IMR-90 (cell line): Measurements from ENCODE around the gene TIMM23B. TPM values are rescaled to one million over a fixed set of nuclear protein-coding genes. Genes with fewer than 3 reads are reported as not detected.
"Not testable (repeated sequence)": the region's sequence is repeated elsewhere in the genome, so short reads cannot be mapped to it uniquely, and the experiment has no call there.

Experiments used
- ATAC-seq: fragments of 200-7000 bp; cut with Tn5 transposase; 2 replicates; pipeline ENCODE4 v1.9.1; 2020; ENCODE audit warnings: low read depth, mild to moderate bottlenecking, moderate library complexity
- BruUV-seq: library from RNA; stranded (reverse); fragments of 400-500 nt; replicated peaks from 2 replicates; lab custom pipeline; 2021; lab: Mats Ljungman, UMichigan
- CTCF ChIA-PET: fragments of 300-600 bp; formaldehyde crosslinking; extraction: SDS; loops from one replicate; lab custom pipeline; 2021; ENCODE audit warnings: antibody characterized with exemption; lab: Yijun Ruan, JAX
- POLR2A ChIA-PET: fragments of 300-600 bp; sonication (Branson Sonifier 250); formaldehyde crosslinking; loops from one replicate; lab custom pipeline; 2022; ENCODE audit warnings: antibody characterized with exemption; ENCODE audit not compliant: unreplicated experiment; lab: Charles Lee
- DNase-seq: peaks from one replicate; pipeline ENCODE4 v3.0.0; 2013
- H2AFZ ChIP-seq: replicated peaks from 2 replicates; pipeline ENCODE3; 2013; ENCODE audit warnings: low read length, mild to moderate bottlenecking; ENCODE audit not compliant: poor library complexity
- H2AK5ac ChIP-seq: 2 replicates; pipeline ENCODE4 v1.6.1; 2013; ENCODE audit warnings: low read depth, low read length, inconsistent platforms
- H2AK9ac ChIP-seq: replicated peaks from 2 replicates; pipeline ENCODE3; 2013; ENCODE audit warnings: mild to moderate bottlenecking, low read depth, low read length, moderate library complexity; ENCODE audit not compliant: poor library complexity
- H2BK120ac ChIP-seq: 2 replicates; pipeline ENCODE4 v1.6.1; 2013; ENCODE audit warnings: low read depth, low read length, inconsistent platforms
- H2BK15ac ChIP-seq: 3 replicates; pipeline ENCODE4 v1.6.1; 2013; ENCODE audit warnings: low read depth, low read length, inconsistent platforms
- H2BK20ac ChIP-seq: 2 replicates; pipeline ENCODE4 v1.6.1; 2013; ENCODE audit warnings: low read depth, mild to moderate bottlenecking, inconsistent platforms, low read length, moderate library complexity
- H2BK5ac ChIP-seq: 2 replicates; pipeline ENCODE4 v1.6.1; 2013; ENCODE audit warnings: mild to moderate bottlenecking, low read depth, low read length, inconsistent platforms; ENCODE audit not compliant: poor library complexity, severe bottlenecking
- H3K14ac ChIP-seq: replicated peaks from 2 replicates; pipeline ENCODE4 v1.6.1; 2013; ENCODE audit warnings: low read depth, low read length, inconsistent platforms
- H3K18ac ChIP-seq: 2 replicates; pipeline ENCODE4 v1.6.1; 2013; ENCODE audit warnings: low read depth, low read length, control low read depth
- H3K23ac ChIP-seq: 2 replicates; pipeline ENCODE4 v1.6.1; 2013; ENCODE audit warnings: low read depth, low read length, inconsistent platforms
- H3K27ac ChIP-seq: 2 replicates; pipeline ENCODE4 v1.5.1; 2013; ENCODE audit warnings: mild to moderate bottlenecking, control low read depth, low read length; ENCODE audit not compliant: insufficient read depth
- H3K27me3 ChIP-seq: 2 replicates; pipeline ENCODE4 v1.6.1; 2013; ENCODE audit warnings: low read length; ENCODE audit not compliant: control insufficient read depth, insufficient read depth
- H3K36me3 ChIP-seq: 2 replicates; pipeline ENCODE4 v1.6.1; 2013; ENCODE audit warnings: low read length, mixed read lengths; ENCODE audit not compliant: control insufficient read depth, insufficient read depth
- H3K4ac ChIP-seq: 2 replicates; pipeline ENCODE4 v1.6.1; 2013; ENCODE audit warnings: low read depth, low read length, inconsistent platforms
- H3K4me1 ChIP-seq: 2 replicates; pipeline ENCODE4 v1.6.1; 2013; ENCODE audit warnings: low read length, mixed read lengths; ENCODE audit not compliant: control insufficient read depth, insufficient read depth
- H3K4me2 ChIP-seq: 2 replicates; pipeline ENCODE4 v1.6.1; 2013; ENCODE audit warnings: low read depth, mild to moderate bottlenecking, control low read depth, low read length, moderate library complexity
- H3K4me3 ChIP-seq: 2 replicates; pipeline ENCODE4 v1.5.1; 2013; ENCODE audit warnings: low read depth, mild to moderate bottlenecking, control low read depth, low read length, moderate library complexity; ENCODE audit not compliant: insufficient read depth
- H3K56ac ChIP-seq: 2 replicates; pipeline ENCODE4 v1.6.1; 2013; ENCODE audit warnings: low read length, inconsistent platforms; ENCODE audit not compliant: insufficient read depth; ENCODE audit errors: extremely low read depth
- H3K79me1 ChIP-seq, 2 experiments: 2 replicates each; pipeline ENCODE4 v1.6.1; 2013; ENCODE audit warnings: low read length in 2 of 2, inconsistent platforms in 1 of 2, low read depth in 1 of 2
- H3K9ac ChIP-seq: 2 replicates; pipeline ENCODE4 v1.6.1; 2013; ENCODE audit warnings: low read depth, low read length, control low read depth
- H3K9me1 ChIP-seq: 2 replicates; pipeline ENCODE4 v1.6.1; 2013; ENCODE audit warnings: low read length, inconsistent platforms; ENCODE audit not compliant: insufficient read depth
- H3K9me3 ChIP-seq: 2 replicates; pipeline ENCODE4 v1.6.1; 2013; ENCODE audit warnings: low read length; ENCODE audit not compliant: control insufficient read depth, insufficient read depth
- H4K20me1 ChIP-seq: 2 replicates; pipeline ENCODE4 v1.6.1; 2013; ENCODE audit warnings: low read length, inconsistent platforms; ENCODE audit not compliant: insufficient read depth
- H4K5ac ChIP-seq: 2 replicates; pipeline ENCODE4 v1.6.1; 2013; ENCODE audit warnings: mild to moderate bottlenecking, low read depth, low read length, control low read depth
- H4K8ac ChIP-seq, 2 experiments: 2 replicates each; pipeline ENCODE4 v1.6.1; 2013; ENCODE audit warnings: low read depth in 2 of 2, low read length in 2 of 2, control low read depth in 1 of 2, inconsistent platforms in 1 of 2
- H4K91ac ChIP-seq: 2 replicates; pipeline ENCODE4 v1.6.1; 2013; ENCODE audit warnings: low read depth, low read length, inconsistent platforms; ENCODE audit not compliant: insufficient read depth
- WGBS, 2 experiments: methylation state at CpG; one replicate each; pipeline versions ENCODE4 v1.1.5 to v1.1.7; 2013; ENCODE audit warnings: missing lambda C conversion rate in 2 of 2; ENCODE audit not compliant: insufficient read length in 1 of 2; ENCODE audit errors: extremely low coverage in 2 of 2; 5-methylcytosine and 5-hydroxymethylcytosine counted together
- dilution Hi-C: fragments of 300-500 bp; cut with HindIII; formaldehyde crosslinking; loops from one replicate; pipeline ENCODE4 v1.14.3; 2018; ENCODE audit warnings: low sequenced_read_pairs; ENCODE audit not compliant: unreplicated experiment
- in situ Hi-C: fragments of 300-500 bp; cut with MboI; formaldehyde crosslinking; loops from 3 replicates; pipeline ENCODE4 v1.14.3; 2019; ENCODE audit warnings: low sequenced_read_pairs, inconsistent platforms, mixed read lengths
- intact Hi-C: fragments of 100-400 bp; cut with micrococcal nuclease; formaldehyde crosslinking; loops from 2 replicates; pipeline ENCODE4 v1.10.0; 2022
- polyA plus RNA-seq, 3 experiments: library from polyadenylated mRNA; depleted of rRNA; stranded (reverse); fragments of >200 nt; gene quantifications; 2 replicates each; pipeline ENCODE4 v1.2.3, GENCODE V29; 2012; ENCODE audit warnings: low replicate concordance in 1 of 3
- total RNA-seq: library from RNA; depleted of rRNA; stranded (reverse); fragments of >200 nt; gene quantifications from 2 replicates; pipeline ENCODE4 v1.2.3, GENCODE V29; 2012

The TIMM23B gene
- total and polyA plus RNA-seq, 2 of the 4 experiments (the other 2 are of a cell fraction) = 13.8 to 14.2 TPM

- DNase-seq, H3K4me2 ChIP-seq, H4K91ac ChIP-seq, dilution Hi-C loops, H2AK5ac ChIP-seq, intact Hi-C loops, H2AFZ ChIP-seq, H3K36me3 ChIP-seq, in situ Hi-C loops, H2BK5ac ChIP-seq, POLR2A ChIA-PET, H2BK120ac ChIP-seq, H3K9me3 ChIP-seq, H2AK9ac ChIP-seq, H3K18ac ChIP-seq, H3K4me1 ChIP-seq, CTCF ChIA-PET, ATAC-seq, H3K56ac ChIP-seq, H3K14ac ChIP-seq, H3K27me3 ChIP-seq, BruUV-seq, H4K5ac ChIP-seq, H3K27ac ChIP-seq, H3K4ac ChIP-seq, H3K79me1 ChIP-seq, H3K4me3 ChIP-seq, H3K9me1 ChIP-seq, H4K20me1 ChIP-seq, H4K8ac ChIP-seq, H2BK20ac ChIP-seq, H3K23ac ChIP-seq, H2BK15ac ChIP-seq, H3K9ac ChIP-seq: not testable (repeated sequence)
- WGBS, 2 experiments = no CpG with 5 or more reads among the region's 4 CpGs
These were observed 19.8 kb upstream of the TIMM23B start for GRCh38 chr10:49922041-49922440.

- H2AFZ ChIP-seq, H3K4me1 ChIP-seq, H2BK20ac ChIP-seq, intact Hi-C loops, H3K23ac ChIP-seq, H3K9me3 ChIP-seq, H3K14ac ChIP-seq, H3K4ac ChIP-seq, H3K4me3 ChIP-seq, POLR2A ChIA-PET, H4K91ac ChIP-seq, H4K20me1 ChIP-seq, H4K5ac ChIP-seq, H2AK9ac ChIP-seq, H3K27me3 ChIP-seq, ATAC-seq, H2BK5ac ChIP-seq, dilution Hi-C loops, H2BK15ac ChIP-seq, H3K9me1 ChIP-seq, BruUV-seq, H3K4me2 ChIP-seq, H3K9ac ChIP-seq, H4K8ac ChIP-seq, in situ Hi-C loops, H2BK120ac ChIP-seq, CTCF ChIA-PET, H2AK5ac ChIP-seq, H3K18ac ChIP-seq, H3K36me3 ChIP-seq, DNase-seq, H3K56ac ChIP-seq, H3K79me1 ChIP-seq, H3K27ac ChIP-seq: not testable (repeated sequence)
- no CpG with 5 or more reads among the region's 4 CpGs for WGBS, 2 experiments
These were observed 18.3 kb upstream of the TIMM23B start for GRCh38 chr10:49923572-49923971.
